ENCODE results near the gene AFMID.

GRCh38 chr17:78180083-78180482, 7.1 kb upstream of the AFMID start:
- TF ChIP-seq POLR2A (IDR thresholded peaks at IDR 0.05; ENCODE audit: insufficient read depth in 1 of 2, low read depth in 2 of 2, low read length in 2 of 2), result no peak
- TF ChIP-seq ARID2 (CRISPR knock-in tag; IDR thresholded peaks at IDR 0.05; ENCODE audit: borderline replicate concordance), result no peak
- no peak for TF ChIP-seq ATF3 (CRISPR knock-in tag; IDR thresholded peaks at IDR 0.05)
- TF ChIP-seq EZH2 (conservative IDR thresholded peaks at IDR 0.05; ENCODE audit: low read depth, low read length), result no peak
- TF ChIP-seq ZNF280B (CRISPR knock-in tag; IDR thresholded peaks at IDR 0.05; ENCODE audit: borderline replicate concordance), result no peak
- no peak for TF ChIP-seq ZNF558 (CRISPR knock-in tag; IDR thresholded peaks at IDR 0.05; ENCODE audit: borderline replicate concordance)

Measured in HepG2 (cell line).